Neuron (in vitro differentiated cells): ENCODE data around the gene SRPRB.

ENCODE experiments used
- H2AFZ ChIP-seq: one replicate; pipeline ENCODE4 v1.6.1; 2013; ENCODE audit warnings: low read depth, mild to moderate bottlenecking, inconsistent platforms, low read length, moderate library complexity
- H3K27me3 ChIP-seq: one replicate; pipeline ENCODE4 v1.6.1; 2013; ENCODE audit warnings: low read length; ENCODE audit not compliant: insufficient read depth
- H3K36me3 ChIP-seq: one replicate; pipeline ENCODE4 v1.6.1; 2013; ENCODE audit warnings: low read length; ENCODE audit not compliant: insufficient read depth
- H3K4me1 ChIP-seq: one replicate; pipeline ENCODE4 v1.6.1; 2013; ENCODE audit warnings: low read length; ENCODE audit not compliant: insufficient read depth
- H3K4me3 ChIP-seq: 2 replicates; pipeline ENCODE4 v1.5.1; 2013; ENCODE audit warnings: mild to moderate bottlenecking, low read length, moderate library complexity
- H3K9me3 ChIP-seq: one replicate; pipeline ENCODE4 v1.6.1; 2013; ENCODE audit warnings: low read length

SRPRB gene

DNA sequence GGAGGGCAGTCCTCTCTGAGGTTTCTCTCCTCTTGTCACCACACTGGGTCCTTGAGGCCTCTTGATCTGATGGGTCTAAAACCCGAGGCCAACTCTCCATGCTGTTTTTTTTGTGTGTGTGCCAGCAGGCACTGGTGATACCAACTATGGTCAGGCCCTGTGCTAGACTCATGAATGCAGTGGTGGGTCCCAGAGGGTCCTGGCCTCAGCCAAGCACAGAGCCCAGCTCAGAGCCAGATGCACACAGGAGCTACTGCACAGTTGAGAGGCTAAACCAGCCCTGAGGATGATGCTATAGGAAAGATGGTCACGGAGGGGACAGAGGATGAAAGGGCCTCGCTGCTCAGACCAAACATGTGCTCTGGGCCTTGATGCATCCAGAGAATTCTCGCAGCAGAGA is 56.5 kb downstream of the SRPRB start:
- no peaks in the 10 kb centered on the region for H3K36me3 ChIP-seq
- no peak overlapping the region for H2AFZ ChIP-seq
- H3K4me1 ChIP-seq: no peaks in the 10 kb centered on the region
- H3K9me3 ChIP-seq: no peaks in the 10 kb centered on the region
- no peaks in the 10 kb centered on the region for H3K27me3 ChIP-seq
- H3K4me3 ChIP-seq: no peak overlapping the region

DNA sequence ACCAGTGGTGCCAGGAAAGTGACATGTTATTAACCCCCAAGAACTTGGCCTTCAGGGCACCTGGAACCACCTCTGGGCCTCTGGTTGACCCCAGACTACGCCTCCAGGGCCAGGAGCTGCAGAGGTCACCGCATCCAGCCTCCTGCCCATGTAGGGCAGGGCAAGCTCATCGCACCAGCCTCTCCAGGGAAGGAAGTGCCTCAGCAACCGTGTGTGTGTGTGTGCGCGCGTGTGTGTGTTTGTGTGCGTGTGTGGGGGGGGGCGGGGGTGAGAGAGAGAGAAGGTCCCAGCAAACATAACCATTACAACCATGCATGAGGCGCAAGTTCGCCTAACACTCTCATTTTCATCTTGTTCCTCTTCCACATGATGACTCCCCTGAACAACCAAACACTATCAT is 58.3 kb downstream of the SRPRB start:
- peaks cover 3% of the 10 kb centered on the region for H3K27me3 ChIP-seq
- H3K9me3 ChIP-seq: no peaks in the 10 kb centered on the region
- H3K4me3 ChIP-seq: no peak overlapping the region
- H2AFZ ChIP-seq: no peak overlapping the region
- no peaks in the 10 kb centered on the region for H3K36me3 ChIP-seq
- H3K4me1 ChIP-seq: no peaks in the 10 kb centered on the region

DNA sequence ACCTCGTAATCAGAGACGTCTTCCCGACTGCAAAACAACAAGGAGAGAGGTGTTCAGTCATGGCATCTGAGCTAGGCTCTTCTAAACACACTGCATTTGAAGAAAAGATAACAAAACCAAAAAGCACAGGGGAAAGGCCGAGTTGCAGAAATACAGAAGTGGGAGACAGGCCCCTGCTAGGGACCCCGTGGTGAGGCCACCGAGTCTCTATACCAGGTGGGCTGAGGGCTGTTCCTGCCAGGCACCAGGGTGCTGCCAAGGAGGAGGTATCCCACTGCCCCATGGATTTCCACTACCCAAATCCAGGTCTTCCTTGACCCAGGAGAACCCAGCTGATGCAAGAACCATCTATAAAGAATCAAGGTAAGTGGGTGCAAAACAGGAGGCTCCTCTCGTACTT is 59.0 kb downstream of the SRPRB start:
- Histone ChIP-seq H3K9me3 (no peaks in the 10 kb centered on the region), H3K4me3 (no peak overlapping the region), H2AFZ (no peak overlapping the region), H3K4me1 (peaks cover 4% of the 10 kb centered on the region), H3K36me3 (no peaks in the 10 kb centered on the region), H3K27me3 (peaks cover 3% of the 10 kb centered on the region)

GRCh38 chr3:133865136-133865855 is 59.7 kb downstream of the SRPRB start:
- H3K36me3 ChIP-seq: no peaks in the 10 kb centered on the region
- peaks cover 4% of the 10 kb centered on the region for H3K4me1 ChIP-seq
- H3K27me3 ChIP-seq: peaks cover 3% of the 10 kb centered on the region
- no peak overlapping the region for H2AFZ ChIP-seq
- no peaks in the 10 kb centered on the region for H3K9me3 ChIP-seq
- no peak overlapping the region for H3K4me3 ChIP-seq

- no peak overlapping the region for H2AFZ ChIP-seq
- peaks cover 4% of the 10 kb centered on the region for H3K4me1 ChIP-seq
- H3K4me3 ChIP-seq: no peak overlapping the region
- H3K36me3 ChIP-seq: no peaks in the 10 kb centered on the region
- peaks cover 3% of the 10 kb centered on the region for H3K27me3 ChIP-seq
- no peaks in the 10 kb centered on the region for H3K9me3 ChIP-seq
Observed at GRCh38 chr3:133866141-133866540, 60.5 kb downstream of the SRPRB start.

- Histone ChIP-seq H3K4me1 (peaks cover 4% of the 10 kb centered on the region), H3K4me3 (no peak overlapping the region), H3K9me3 (no peaks in the 10 kb centered on the region), H3K36me3 (no peaks in the 10 kb centered on the region), H2AFZ (no peak overlapping the region), H3K27me3 (peaks cover 8% of the 10 kb centered on the region)
Observed at GRCh38 chr3:133868186-133868585, 62.6 kb downstream of the SRPRB start.

GRCh38 chr3:133868758-133869475 is 63.3 kb downstream of the SRPRB start:
- Histone ChIP-seq H3K27me3 (peaks cover 8% of the 10 kb centered on the region), H3K36me3 (no peaks in the 10 kb centered on the region), H2AFZ (no peak overlapping the region), H3K9me3 (no peaks in the 10 kb centered on the region), H3K4me3 (no peak overlapping the region), H3K4me1 (peaks cover 4% of the 10 kb centered on the region)

- Histone ChIP-seq H3K36me3 (no peaks in the 10 kb centered on the region), H3K4me3 (no peak overlapping the region), H2AFZ (no peak overlapping the region), H3K4me1 (peaks cover 4% of the 10 kb centered on the region), H3K27me3 (peaks cover 8% of the 10 kb centered on the region), H3K9me3 (no peaks in the 10 kb centered on the region)
Observed at GRCh38 chr3:133869586-133869985, 64.0 kb downstream of the SRPRB start.

GRCh38 chr3:133870822-133871221 is 65.2 kb downstream of the SRPRB start:
- Histone ChIP-seq H3K9me3 (no peaks in the 10 kb centered on the region), H2AFZ (no peak overlapping the region), H3K27me3 (peaks cover 8% of the 10 kb centered on the region), H3K4me3 (no peak overlapping the region), H3K36me3 (no peaks in the 10 kb centered on the region), H3K4me1 (peaks cover 4% of the 10 kb centered on the region)
